Measurements from ENCODE around the gene VWA7.

DNA sequence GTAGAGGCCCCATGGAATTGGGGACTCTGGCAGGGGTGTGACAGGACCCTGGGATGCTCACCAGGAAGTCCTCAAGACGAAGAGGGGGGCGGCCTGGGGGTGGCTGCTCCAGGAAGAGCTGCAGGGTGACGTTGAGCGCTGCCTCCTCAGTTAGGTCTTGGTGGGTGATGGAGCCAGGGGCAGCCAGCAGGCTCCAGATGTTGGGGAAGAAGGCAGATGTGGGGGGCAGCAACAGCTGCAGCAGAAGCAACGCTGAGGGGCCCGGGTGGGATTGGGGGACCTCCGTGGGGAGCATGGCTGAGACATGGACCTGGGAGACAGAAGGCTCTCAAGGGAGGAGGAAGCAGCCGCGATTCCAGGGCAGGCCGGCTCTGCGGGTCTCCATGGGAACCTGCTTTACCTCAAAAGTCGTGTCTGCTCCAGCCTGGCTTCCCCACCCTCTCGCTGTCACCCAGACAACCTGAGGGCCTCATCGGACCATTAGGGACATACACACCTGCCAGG is 591 bp downstream of the VWA7 start:
- TF ChIP-seq, protein P1, sequence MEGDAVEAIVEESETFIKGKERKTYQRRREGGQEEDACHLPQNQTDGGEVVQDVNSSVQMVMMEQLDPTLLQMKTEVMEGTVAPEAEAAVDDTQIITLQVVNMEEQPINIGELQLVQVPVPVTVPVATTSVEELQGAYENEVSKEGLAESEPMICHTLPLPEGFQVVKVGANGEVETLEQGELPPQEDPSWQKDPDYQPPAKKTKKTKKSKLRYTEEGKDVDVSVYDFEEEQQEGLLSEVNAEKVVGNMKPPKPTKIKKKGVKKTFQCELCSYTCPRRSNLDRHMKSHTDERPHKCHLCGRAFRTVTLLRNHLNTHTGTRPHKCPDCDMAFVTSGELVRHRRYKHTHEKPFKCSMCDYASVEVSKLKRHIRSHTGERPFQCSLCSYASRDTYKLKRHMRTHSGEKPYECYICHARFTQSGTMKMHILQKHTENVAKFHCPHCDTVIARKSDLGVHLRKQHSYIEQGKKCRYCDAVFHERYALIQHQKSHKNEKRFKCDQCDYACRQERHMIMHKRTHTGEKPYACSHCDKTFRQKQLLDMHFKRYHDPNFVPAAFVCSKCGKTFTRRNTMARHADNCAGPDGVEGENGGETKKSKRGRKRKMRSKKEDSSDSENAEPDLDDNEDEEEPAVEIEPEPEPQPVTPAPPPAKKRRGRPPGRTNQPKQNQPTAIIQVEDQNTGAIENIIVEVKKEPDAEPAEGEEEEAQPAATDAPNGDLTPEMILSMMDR (IDR thresholded peaks at IDR 0.05), result no peak
- TF ChIP-seq CEBPB (IDR thresholded peaks at IDR 0.05) (no peak), PHF8 (IDR thresholded peaks at IDR 0.05; ENCODE audit: borderline replicate concordance, low read depth) (no peak), TP53 (CRISPR knock-in tag; IDR thresholded peaks at IDR 0.05) (no peak), RAD21 (conservative IDR thresholded peaks at IDR 0.05 in 1 of 2, IDR thresholded peaks at IDR 0.05 in 1 of 2) (no peak), POLR2A (IDR thresholded peaks at IDR 0.05; ENCODE audit: low read length) (no peak), EP300 (IDR thresholded peaks at IDR 0.05) (no peak), RFX5 (IDR thresholded peaks at IDR 0.05) (no peak), SMC3 (IDR thresholded peaks at IDR 0.05) (no peak), MAZ (IDR thresholded peaks at IDR 0.05; ENCODE audit: borderline replicate concordance, low read depth, low read length) (no peak)
- TF ChIP-seq, protein P2, sequence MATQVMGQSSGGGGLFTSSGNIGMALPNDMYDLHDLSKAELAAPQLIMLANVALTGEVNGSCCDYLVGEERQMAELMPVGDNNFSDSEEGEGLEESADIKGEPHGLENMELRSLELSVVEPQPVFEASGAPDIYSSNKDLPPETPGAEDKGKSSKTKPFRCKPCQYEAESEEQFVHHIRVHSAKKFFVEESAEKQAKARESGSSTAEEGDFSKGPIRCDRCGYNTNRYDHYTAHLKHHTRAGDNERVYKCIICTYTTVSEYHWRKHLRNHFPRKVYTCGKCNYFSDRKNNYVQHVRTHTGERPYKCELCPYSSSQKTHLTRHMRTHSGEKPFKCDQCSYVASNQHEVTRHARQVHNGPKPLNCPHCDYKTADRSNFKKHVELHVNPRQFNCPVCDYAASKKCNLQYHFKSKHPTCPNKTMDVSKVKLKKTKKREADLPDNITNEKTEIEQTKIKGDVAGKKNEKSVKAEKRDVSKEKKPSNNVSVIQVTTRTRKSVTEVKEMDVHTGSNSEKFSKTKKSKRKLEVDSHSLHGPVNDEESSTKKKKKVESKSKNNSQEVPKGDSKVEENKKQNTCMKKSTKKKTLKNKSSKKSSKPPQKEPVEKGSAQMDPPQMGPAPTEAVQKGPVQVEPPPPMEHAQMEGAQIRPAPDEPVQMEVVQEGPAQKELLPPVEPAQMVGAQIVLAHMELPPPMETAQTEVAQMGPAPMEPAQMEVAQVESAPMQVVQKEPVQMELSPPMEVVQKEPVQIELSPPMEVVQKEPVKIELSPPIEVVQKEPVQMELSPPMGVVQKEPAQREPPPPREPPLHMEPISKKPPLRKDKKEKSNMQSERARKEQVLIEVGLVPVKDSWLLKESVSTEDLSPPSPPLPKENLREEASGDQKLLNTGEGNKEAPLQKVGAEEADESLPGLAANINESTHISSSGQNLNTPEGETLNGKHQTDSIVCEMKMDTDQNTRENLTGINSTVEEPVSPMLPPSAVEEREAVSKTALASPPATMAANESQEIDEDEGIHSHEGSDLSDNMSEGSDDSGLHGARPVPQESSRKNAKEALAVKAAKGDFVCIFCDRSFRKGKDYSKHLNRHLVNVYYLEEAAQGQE (IDR thresholded peaks at IDR 0.05), result no peak
- TF ChIP-seq, protein P3, sequence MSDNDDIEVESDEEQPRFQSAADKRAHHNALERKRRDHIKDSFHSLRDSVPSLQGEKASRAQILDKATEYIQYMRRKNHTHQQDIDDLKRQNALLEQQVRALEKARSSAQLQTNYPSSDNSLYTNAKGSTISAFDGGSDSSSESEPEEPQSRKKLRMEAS (IDR thresholded peaks at IDR 0.05), result no peak
